Uterus (tissue), 2 donors: Measurements from ENCODE around the gene GDNF.

Experiments
- CTCF ChIP-seq, 4 experiments: fragments of 200-600 bp in 2 of 4; fragments of 450-650 bp in 2 of 4; sonication (generic) in 2 of 4; IDR thresholded peaks; one replicate each; pipeline ENCODE4 v1.5.1; 2016 to 2019; ENCODE audit warnings: antibody characterized with exemption in 4 of 4, mild to moderate bottlenecking in 2 of 4, moderate library complexity in 1 of 4
- POLR2A ChIP-seq, 2 donors: fragments of 450-650 bp; IDR thresholded peaks; one replicate each; pipeline ENCODE4 v1.6.1; 2016; ENCODE audit warnings: antibody characterized with exemption in 2 of 2, mild to moderate bottlenecking in 1 of 2, moderate library complexity in 1 of 2

GRCh38 chr5:37810311-37810710, 29.5 kb downstream of the GDNF start:
- TF ChIP-seq POLR2A (IDR thresholded peaks at IDR 0.05) (no peak), CTCF (IDR thresholded peaks at IDR 0.05) (no peak)
